A673 (cell line): ENCODE results near the gene ATP6V0D1. TPM values are rescaled to one million over a fixed set of nuclear protein-coding genes. Genes with fewer than 3 reads are reported as not detected.

Experiments used
- BruUV-seq: library from RNA; stranded (reverse); fragments of 400-500 nt; replicated peaks from 2 replicates; lab custom pipeline; 2021; lab: Mats Ljungman, UMichigan
- CTCF ChIA-PET: fragments of 300-600 bp; sonication (Branson Sonifier 250); formaldehyde crosslinking; loops from one replicate; lab custom pipeline; 2022; ENCODE audit warnings: antibody characterized with exemption; lab: Charles Lee
- POLR2A ChIA-PET: fragments of 300-600 bp; sonication (Branson Sonifier 250); formaldehyde crosslinking; loops from one replicate; lab custom pipeline; 2022; ENCODE audit warnings: antibody characterized with exemption; ENCODE audit not compliant: low non-redundant PET; lab: Charles Lee
- DNase-seq: peaks from one replicate; pipeline ENCODE4 v3.0.0-alpha.2; 2015; ENCODE audit warnings: low spot score
- H3K27ac ChIP-seq: fragments of 200-600 bp; sonication (generic); 2 replicates; pipeline ENCODE4 v1.5.1; 2016; ENCODE audit warnings: mixed run types, low read depth, mild to moderate bottlenecking, mixed read lengths, antibody characterized with exemption, low read length; ENCODE audit not compliant: poor library complexity, severe bottlenecking
- H3K27me3 ChIP-seq: fragments of 200-600 bp; sonication (generic); replicated peaks from 2 replicates; pipeline ENCODE4 v1.6.1; 2017; ENCODE audit warnings: mixed run types, low read depth, mild to moderate bottlenecking, mixed read lengths, antibody characterized with exemption, low read length; ENCODE audit not compliant: insufficient read depth, poor library complexity
- H3K36me3 ChIP-seq: fragments of 200-600 bp; sonication (generic); 2 replicates; pipeline ENCODE4 v1.6.1; 2016; ENCODE audit warnings: mixed run types, mild to moderate bottlenecking, mixed read lengths, antibody characterized with exemption, low read length; ENCODE audit not compliant: insufficient read depth, poor library complexity, severe bottlenecking
- H3K4me1 ChIP-seq: fragments of 200-600 bp; sonication (generic); 2 replicates; pipeline ENCODE4 v1.6.1; 2017; ENCODE audit warnings: mixed run types, mild to moderate bottlenecking, mixed read lengths, antibody characterized with exemption, low read length; ENCODE audit not compliant: insufficient read depth, poor library complexity, severe bottlenecking
- H3K4me3 ChIP-seq: fragments of 200-600 bp; sonication (generic); 2 replicates; pipeline ENCODE4 v1.5.1; 2016; ENCODE audit warnings: low read depth, mixed run types, mild to moderate bottlenecking, mixed read lengths, low read length; ENCODE audit not compliant: poor library complexity, severe bottlenecking
- H3K9me3 ChIP-seq: fragments of 200-600 bp; sonication (generic); 2 replicates; pipeline ENCODE4 v1.6.1; 2016; ENCODE audit warnings: mixed run types, low read depth, mild to moderate bottlenecking, mixed read lengths, antibody characterized with exemption, low read length; ENCODE audit not compliant: poor library complexity, severe bottlenecking
- EZH2 ChIP-seq: fragments of 200-600 bp; sonication (generic); IDR thresholded peaks from 2 replicates; pipeline ENCODE4 v1.6.1; 2017; ENCODE audit warnings: borderline replicate concordance, low read depth, mild to moderate bottlenecking, mixed read lengths, antibody characterized with exemption, low read length; ENCODE audit not compliant: poor library complexity, severe bottlenecking
- intact Hi-C: fragments of 100-400 bp; cut with micrococcal nuclease; formaldehyde crosslinking; loops from one replicate; pipeline ENCODE4 v1.10.0; 2022; ENCODE audit not compliant: unreplicated experiment
- total RNA-seq: library from RNA; stranded (reverse); gene quantifications from 2 replicates; pipeline ENCODE4 v1.2.3, GENCODE V29; 2021
- TF ChIP-seq, protein P1 (sequence below): fragments of 300-800, 200-600 bp; sonication (generic); conservative IDR thresholded peaks from 2 replicates; pipeline ENCODE4 v1.5.1; 2017; ENCODE audit warnings: low read depth, mild to moderate bottlenecking, antibody characterized with exemption, low read length, moderate library complexity, mixed read lengths

ATP6V0D1 gene
- total RNA-seq, 1 experiment from 2014 or later = 63.9 TPM

DNA sequence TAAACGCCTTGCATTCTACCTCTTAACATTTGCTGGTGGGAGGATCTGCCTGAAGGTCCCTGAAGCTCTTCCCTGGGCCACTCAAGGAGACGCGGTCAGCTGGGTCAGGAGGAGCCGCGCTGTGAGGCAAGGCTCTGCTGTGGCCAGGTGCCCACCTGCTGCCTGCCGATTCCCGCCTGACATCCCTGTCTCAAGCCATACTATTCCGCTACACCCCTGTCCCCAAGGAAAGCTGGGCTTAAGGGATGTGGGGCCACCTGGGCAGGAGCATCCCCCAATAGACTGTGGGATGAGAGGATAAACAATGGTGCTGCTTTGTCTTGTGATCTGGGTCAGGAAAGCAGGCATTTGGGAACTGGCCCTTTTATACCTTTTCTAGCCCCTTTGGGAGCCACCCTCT is 92.8 kb downstream of the ATP6V0D1 start:
- Histone ChIP-seq H3K27me3 (no peaks in the 10 kb centered on the region), H3K4me3 (no peak overlapping the region), H3K9me3 (no peaks in the 10 kb centered on the region), H3K36me3 (no peaks in the 10 kb centered on the region), H3K4me1 (no peaks in the 10 kb centered on the region), H3K27ac (no peak overlapping the region)
- POLR2A ChIA-PET = no interaction called here
- TF ChIP-seq, protein P1, sequence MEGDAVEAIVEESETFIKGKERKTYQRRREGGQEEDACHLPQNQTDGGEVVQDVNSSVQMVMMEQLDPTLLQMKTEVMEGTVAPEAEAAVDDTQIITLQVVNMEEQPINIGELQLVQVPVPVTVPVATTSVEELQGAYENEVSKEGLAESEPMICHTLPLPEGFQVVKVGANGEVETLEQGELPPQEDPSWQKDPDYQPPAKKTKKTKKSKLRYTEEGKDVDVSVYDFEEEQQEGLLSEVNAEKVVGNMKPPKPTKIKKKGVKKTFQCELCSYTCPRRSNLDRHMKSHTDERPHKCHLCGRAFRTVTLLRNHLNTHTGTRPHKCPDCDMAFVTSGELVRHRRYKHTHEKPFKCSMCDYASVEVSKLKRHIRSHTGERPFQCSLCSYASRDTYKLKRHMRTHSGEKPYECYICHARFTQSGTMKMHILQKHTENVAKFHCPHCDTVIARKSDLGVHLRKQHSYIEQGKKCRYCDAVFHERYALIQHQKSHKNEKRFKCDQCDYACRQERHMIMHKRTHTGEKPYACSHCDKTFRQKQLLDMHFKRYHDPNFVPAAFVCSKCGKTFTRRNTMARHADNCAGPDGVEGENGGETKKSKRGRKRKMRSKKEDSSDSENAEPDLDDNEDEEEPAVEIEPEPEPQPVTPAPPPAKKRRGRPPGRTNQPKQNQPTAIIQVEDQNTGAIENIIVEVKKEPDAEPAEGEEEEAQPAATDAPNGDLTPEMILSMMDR = no peak
- no peak for TF ChIP-seq EZH2
- CTCF ChIA-PET = interaction anchor here (0.6 kb wide), 1 partner anchor 140 kb away, joined by 10 read pairs; no protein-coding TSS in a partner anchor
- intact Hi-C loops = no loop called here
- no TSS peak for BruUV-seq
- DNase-seq = no peak

Other genes starting within 250 kb of the ATP6V0D1 start
- gene FHOD1, start 233.7 kb downstream of the ATP6V0D1 start, total RNA-seq = 94.9 and 96.4 TPM in 2 replicates
- gene SLC9A5, start 232.2 kb downstream of the ATP6V0D1 start, total RNA-seq = 2.4 and 3.6 TPM in 2 replicates
- gene PLEKHG4, start 201.6 kb downstream of the ATP6V0D1 start, total RNA-seq = 5.8 and 8.9 TPM in 2 replicates
- gene KCTD19, start 154.4 kb downstream of the ATP6V0D1 start, total RNA-seq = 0.32 TPM in 1 of 2 replicates, not detected in the other
- not detected in 2 replicates for gene LRRC36, start 154.3 kb downstream of the ATP6V0D1 start, total RNA-seq
- 0.28 and 0.31 TPM in 2 replicates for gene TPPP3, start 87.7 kb downstream of the ATP6V0D1 start, total RNA-seq
- gene ZDHHC1, start 64.7 kb downstream of the ATP6V0D1 start, total RNA-seq = 5.3 and 6.8 TPM in 2 replicates
- gene HSD11B2, start 50.0 kb downstream of the ATP6V0D1 start, total RNA-seq = 1.6 and 2.3 TPM in 2 replicates
- gene AGRP, start 2.4 kb upstream of the ATP6V0D1 start, total RNA-seq = not detected in 2 replicates
- gene RIPOR1, start 47.7 kb upstream of the ATP6V0D1 start, total RNA-seq = 22.9 and 29.0 TPM in 2 replicates
- 68.6 and 74.7 TPM in 2 replicates for gene CTCF, start 81.4 kb upstream of the ATP6V0D1 start, total RNA-seq
- gene CARMIL2, start 164.0 kb upstream of the ATP6V0D1 start, total RNA-seq = 4.4 and 9.5 TPM in 2 replicates
- gene ACD, start 179.1 kb upstream of the ATP6V0D1 start, total RNA-seq = 45.8 and 48.0 TPM in 2 replicates
- gene PARD6A, start 179.8 kb upstream of the ATP6V0D1 start, total RNA-seq = 8.6 and 8.7 TPM in 2 replicates
- gene ENKD1, start 185.6 kb upstream of the ATP6V0D1 start, total RNA-seq = 8.5 and 11.2 TPM in 2 replicates
- gene C16orf86, start 185.7 kb upstream of the ATP6V0D1 start, total RNA-seq = not detected in 2 replicates
- 22.6 and 25.1 TPM in 2 replicates for gene GFOD2, start 238.2 kb upstream of the ATP6V0D1 start, total RNA-seq